GM21367 (cell line): Measurements from ENCODE around the gene CNKSR3.

Source experiments
- ATAC-seq: cut with Tn5 transposase; IDR thresholded peaks from one replicate; pipeline ENCODE4 v1.9.1; 2021; ENCODE audit not compliant: unreplicated experiment

The CNKSR3 gene

DNA sequence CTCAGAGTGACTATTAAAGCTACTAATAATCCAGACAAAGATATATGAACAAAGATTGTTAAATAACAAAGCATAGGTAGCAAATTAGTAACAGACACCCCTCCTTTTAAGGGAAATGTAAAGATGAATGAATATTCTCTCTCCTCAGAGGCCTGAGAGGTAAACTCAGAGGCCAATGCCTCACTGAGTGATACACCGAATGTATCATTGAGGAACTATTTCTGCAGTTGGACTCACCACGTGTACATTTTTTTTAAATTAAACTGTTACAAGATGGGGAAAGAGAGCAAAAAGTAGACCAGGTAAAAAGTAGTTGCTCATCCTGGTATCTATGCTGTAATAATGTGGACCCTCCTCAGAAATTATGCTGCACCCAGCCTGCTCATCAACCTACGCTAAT is 81.6 kb downstream of the CNKSR3 start:
- no peak for ATAC-seq

DNA sequence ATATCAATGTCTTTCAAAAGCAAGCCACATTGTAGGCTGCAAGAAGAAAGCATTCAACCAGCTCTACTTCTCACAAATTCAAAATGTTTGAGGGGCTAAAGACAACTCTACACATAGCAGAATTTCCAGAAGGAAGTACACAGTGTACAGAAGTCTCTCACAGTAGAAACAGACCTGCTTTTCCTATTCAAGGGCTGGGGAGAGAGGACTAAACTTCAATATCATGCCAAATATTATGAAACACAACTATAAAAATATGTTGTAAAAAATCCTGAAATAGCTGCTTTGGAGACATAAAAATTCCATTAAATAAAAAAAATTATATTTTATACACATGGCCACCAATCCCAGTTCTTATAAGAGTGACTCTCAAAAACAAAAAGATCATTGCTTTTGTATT is 83.0 kb downstream of the CNKSR3 start:
- ATAC-seq, result no peak

DNA sequence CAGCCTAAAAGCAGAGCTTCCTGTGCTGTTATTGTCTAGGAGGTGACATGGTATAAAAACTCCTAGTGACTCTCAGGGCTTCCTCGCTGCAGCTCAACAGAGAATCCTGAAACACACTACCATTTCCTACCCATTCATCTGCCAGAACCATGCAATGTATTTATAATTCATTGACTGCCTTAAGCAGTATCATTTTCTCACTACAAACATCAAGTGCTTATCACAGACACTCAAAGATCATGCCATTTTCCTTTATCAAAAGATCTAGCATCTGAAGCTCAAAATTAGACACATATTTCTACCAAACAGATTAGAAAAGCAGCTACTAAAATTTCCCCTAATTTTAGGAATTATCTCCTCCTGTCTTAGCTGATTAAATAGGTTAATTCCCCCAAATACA is 83.5 kb downstream of the CNKSR3 start:
- no peak for ATAC-seq

DNA sequence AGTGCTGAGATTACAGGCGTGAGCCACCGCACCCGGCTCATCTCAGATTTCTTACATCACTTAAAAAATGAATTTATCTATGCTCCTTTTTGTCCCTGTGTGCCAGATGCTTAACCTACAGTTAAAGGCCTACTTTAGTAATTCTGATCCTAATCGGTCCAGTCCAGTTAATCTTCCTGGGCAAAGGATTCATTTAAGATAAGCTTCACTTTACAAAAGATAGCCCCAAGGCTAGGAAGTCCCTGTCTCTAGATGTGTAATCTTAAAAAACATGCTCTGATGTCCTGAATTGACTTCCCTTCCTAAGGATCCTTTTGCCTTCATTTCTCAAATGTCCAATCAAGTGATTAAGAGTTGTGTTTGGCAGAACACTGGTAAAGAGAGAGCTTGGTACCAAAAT is 85.5 kb downstream of the CNKSR3 start:
- no peak for ATAC-seq

DNA sequence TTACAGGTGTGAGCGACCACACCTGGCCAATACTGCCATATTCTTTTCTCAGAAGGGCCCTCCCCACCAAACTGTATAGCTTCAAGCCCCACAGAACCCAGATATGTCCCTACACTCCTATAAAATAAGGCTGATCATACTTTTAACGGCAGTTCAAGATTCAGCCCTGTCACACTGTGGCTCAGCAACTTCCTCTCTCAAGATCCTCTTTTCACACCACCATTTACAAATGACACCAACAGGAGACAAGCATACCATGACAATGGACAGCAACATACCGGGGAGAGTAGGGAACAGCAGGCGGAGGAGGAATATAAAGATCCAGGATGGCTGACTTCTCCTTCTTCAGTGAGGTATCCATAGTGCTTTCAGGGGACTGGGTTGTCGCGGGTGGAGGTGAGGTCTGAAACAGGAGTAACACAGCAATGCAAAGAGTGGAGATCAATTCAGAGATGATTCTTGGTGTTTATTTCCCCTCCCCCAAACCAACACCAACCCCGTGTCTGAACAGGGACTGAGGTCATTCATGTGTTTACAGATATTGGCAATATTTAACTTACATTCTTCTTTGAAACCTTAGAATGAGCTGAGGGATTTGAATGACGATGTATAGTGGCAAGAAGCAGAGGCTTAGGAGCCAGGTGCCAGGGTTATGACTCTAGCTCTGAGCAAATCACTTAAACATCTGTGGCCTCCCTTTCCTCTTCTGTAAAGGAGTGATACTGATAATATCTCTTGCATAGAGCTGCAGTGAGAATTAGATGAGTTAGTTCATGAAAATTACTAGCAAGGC is 96.3 kb downstream of the CNKSR3 start:
- no peak for ATAC-seq

DNA sequence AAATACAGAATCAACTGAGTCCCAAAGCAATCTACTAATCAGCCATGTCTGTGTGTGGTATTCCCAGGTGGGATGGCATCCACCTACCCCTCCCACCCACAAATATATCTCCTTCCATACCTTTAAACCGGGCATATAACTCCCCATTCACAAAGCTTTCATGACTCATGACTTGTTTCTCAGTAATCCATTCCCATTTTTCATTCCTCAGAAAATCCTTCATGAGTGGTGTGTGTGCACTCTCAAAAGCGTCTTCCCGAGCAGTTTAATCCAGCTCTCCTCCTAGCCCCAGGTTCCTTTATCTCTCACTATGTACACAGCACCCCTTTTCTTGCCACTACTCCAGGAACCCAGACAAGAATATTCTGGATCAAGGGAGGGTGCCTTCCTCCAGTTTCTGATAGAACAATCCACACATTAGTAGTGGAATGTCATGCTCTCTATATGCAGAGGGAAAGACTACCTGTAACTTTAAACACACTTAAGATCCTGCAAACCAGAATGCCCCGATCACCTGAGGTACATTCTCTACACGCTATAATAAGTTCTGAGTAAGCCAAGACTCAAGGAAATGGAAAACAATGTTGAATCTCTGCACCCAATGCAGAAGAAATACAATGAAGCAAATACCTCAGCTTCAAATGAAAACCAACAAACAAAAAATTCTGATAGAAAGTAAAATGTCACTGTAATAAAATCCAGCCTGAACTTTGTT is 98.2 kb downstream of the CNKSR3 start:
- no peak for ATAC-seq

DNA sequence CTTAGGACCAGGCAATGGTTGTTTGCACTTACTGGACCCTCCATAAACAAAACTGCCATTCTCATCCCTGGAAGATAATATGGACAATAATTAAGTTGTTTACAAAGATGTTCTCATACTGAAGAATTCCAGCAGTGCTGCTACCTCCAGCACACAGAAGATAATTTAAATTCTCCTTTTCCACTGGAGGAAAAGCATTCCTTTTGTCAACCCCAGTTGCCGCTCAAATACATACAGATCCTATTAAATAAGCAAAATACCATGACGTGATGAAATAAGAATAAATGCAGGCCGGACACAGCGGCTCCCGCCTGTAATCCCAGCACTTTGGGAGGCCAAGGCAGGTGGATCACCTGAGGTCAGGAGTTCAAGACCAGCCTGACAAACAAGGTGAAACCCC is 99.4 kb downstream of the CNKSR3 start:
- ATAC-seq, result no peak

DNA sequence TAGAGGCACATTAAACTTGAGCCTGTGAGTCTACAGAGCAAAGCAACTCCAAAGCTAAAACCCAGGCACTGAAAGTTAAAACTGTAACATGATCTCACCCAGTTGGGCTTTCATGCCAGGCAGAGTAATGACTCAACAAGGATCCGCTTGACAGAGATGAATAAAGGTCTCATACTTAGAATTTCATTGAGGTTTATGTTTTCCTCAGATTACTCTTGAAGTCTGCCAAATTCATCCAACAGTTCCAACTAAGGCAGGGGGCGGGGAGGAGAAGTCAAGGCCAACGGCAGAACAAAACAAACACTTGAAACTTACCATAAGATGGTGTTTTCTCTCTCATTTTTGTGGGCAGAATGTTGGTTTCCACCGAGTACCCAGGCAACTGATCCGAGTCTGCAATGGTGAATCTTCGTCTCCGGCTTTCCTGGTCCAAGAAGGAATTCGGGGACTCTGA is 99.8 kb downstream of the CNKSR3 start:
- ATAC-seq, result no peak

DNA sequence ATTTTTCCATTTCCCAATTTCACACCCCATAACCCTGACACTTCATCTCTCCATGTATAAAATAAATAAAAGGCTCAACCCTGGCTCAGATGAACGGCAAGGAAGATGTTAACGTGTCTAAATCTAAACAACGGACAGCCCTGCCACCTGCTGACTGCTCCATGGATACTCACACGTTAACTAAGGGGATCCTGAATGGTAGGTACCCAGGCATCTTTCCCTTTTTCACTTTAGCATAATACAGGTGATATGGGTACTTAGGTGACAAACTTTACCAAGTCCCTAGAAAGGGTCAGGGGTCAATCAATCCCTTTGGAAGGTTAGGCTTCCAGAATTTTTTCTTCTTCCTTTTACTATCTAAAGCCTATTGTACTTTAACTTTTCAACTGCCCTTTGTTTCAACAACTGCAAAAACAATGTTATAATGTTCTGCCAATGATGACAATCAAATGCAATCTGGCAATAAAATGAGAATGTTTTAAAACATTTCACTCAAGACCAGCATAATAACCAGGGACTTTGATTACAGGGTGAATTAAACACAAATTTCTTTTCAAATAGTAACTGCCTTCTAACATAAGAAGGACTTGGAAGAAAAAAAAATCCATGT is 101.5 kb downstream of the CNKSR3 start:
- no peak for ATAC-seq

DNA sequence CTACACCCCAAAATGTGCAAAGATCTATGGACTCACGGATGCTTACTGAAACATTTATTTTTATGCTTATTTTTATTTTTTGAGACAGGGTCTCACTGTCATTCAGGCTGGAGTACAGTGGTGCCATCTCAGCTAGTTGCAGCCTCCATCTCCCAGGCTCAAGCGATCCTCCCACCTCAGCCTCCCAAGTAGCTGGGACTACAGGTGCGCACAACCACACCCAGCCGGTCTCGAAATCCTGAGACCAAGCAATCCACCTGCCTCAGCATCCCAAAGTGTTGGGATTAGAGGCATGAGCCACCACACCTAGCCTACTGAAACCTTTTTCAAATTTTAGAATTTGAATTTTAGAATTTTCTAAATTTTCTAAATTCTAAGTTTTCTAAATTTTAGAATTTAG is 103.0 kb downstream of the CNKSR3 start:
- ATAC-seq, result no peak

DNA sequence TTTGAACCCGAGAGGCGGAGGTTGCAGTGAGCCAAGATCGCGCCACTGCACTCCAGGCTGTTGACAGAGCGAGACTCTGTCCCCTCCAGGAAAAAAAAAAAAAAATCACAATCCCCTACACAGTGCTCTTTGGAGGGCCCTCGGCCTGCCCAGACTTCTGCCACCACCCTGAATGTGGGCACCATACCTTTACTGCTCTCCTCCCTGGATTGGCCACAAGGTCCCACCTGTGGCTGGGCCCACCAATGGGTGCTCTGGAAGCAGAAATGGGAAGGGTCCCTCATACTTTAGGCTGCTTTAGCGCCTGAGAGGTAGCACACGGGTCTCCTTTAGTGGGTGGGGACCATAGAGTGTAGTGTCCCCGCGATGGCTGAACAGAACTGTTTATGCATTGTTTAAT is 103.6 kb downstream of the CNKSR3 start:
- no peak for ATAC-seq

DNA sequence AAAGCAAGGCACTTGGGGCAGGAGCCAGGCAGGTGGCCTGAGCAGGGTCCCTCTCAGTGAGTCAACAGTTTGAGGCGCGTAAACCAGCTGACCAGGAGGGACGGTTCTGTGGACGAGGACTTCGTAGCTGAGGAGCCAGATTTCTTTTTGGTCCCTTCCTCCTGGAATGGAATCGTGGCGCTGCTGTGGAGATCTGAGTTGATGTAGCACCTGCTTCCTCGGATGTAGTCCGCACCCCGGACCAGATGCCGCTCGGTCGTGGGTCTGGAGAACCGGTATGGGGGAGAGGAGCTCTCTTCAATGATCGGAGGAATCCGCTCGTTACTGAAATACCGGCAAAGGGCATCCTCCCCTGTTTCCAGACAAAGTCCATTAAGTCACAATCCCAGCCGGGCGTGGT is 104.2 kb downstream of the CNKSR3 start:
- ATAC-seq, result no peak

DNA sequence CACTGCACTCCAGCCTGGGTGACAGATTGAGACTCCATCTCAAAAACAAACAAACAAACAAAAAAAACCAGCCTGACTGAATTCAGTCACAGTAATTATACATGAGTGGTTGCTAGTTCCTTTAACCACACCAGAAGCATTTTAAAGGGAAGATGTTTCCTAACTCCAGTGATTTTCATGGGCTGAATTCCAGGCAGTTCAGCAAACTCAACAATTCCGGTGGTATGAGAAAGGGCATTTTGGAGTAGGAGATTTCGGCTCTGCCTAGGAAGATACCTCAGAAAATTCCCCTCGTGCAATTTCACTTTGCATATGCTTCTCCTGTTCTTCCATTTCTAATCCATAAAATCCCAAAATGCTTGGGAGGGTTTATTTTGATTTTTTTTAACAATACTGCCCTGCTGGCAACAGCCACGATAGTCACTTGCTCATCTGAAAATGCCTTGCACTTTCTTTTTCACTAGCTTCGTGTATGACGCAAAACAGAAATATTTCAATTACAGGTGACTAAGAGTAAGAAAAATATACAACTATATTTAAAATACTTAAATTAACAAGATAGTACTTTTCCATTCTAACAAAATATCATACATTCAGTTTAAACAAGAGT is 105.6 kb downstream of the CNKSR3 start:
- ATAC-seq, result peak; percentile 45

DNA sequence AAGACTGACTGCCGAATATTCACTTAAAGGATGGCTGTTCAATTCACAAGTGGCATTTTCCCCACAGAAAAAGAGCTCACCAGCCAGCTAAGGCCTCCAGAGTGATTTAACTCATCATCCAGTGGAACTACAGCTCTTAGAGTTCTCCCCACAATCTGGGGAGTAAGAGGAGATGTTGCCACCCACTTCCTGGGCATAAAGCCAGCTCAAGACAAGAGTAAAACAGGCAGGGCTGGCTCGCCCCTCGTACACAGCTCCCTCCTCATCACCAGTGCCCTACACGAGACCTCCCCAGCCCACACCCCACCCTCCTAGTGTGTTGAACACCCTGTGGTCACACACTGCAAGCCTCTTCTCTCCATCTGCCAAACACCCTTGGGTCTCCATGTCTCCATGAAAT is 106.7 kb downstream of the CNKSR3 start:
- no peak for ATAC-seq

DNA sequence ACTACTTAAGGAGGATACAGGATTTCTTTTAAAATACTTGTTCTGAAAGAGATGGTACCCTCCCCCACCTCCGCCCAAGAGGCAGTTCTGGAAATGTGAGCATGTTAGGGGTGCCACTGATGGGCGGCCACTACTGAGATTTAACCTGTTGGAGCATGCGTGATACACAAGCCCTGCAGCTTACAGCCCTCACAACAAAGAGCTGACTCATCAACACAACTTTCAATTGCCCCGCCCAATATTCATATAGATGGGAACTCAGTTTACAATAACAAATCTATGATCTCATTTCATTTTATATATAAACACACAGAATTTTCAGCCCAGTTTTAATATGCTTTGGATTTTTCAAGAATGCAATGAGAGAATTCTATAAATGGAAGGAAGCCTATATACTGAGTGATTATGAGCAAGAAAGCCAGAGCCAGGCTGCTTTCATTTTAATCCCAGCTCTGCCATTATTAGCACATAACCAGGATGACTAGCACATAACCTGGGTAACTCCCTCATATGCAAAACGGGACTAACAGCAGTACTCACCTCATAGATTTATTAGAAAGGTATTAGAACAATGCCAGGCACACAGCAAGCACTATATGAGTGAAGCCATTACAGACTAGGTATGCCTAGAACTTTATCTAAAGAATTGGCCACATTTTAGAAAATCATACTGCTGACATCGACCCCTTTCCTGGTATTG is 108.3 kb downstream of the CNKSR3 start:
- no peak for ATAC-seq

DNA sequence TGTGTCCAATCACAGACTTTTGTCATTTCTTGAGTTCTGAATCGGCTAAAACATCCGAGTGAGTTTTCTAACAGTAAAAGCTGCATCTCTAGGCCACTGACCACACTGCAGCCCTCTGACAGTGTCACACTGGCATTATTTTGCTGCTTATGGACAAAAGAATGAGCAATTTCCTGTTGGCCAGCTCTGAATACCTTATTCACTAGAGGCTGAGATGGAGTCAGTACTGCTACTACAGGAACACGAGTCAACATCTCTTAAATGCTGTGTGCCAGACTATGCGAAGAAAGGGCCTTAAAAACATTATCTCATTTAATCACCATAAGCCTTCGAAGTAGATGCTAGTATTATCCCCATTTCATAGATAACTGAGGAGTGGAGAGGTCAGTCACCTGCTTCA is 111.4 kb downstream of the CNKSR3 start:
- no peak for ATAC-seq

DNA sequence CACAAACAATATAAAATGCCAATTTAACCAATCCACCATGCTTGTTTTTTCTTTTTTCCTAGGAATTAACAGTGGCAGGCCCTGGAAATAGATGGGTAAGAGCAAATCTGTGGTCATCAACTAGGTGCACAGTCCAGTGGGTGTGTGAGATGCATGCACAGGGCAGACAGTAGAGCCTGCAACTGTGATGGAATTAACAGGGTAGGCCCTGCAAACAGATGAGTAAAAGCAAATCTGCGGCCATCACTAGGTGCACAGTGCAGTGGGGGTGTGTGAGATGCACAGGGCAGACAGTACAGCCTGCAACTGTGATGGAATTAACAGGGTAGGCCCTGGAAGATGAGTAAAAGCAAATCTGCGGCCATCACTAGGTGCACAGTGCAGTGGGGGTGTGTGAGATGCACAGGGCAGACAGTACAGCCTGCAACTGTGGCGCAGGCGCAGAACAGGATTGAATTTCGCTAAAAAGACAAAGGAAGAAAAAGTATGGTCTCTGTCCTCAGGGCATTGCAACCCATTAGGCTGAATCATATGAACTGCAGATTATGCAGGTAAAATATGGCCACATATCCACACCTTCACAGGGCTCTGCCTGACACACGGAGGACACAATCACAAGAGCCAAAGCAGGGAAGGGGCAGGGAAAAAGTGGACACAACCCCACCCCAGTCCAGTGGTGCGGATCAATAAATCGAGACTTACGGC is 112.8 kb downstream of the CNKSR3 start:
- ATAC-seq, result no peak

DNA sequence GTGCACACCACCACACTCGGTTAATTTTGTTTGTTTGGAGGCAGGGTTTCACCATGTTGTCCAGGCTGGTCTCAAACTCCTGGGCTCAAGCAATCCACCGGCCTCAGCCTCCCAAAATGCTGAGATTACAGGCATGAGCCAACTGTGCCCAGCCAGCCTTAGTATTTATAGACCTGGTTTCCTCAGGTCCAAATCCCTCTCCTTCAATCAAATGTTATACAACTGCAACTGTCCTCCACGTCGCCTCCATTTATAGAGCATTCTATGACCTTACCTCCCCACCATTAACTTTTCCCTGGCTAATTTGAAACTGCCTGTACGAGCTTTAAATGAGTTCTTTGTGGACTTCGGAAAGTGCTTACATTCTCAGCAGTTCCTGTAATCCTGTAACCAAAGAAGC is 114.6 kb downstream of the CNKSR3 start:
- ATAC-seq, result no peak

DNA sequence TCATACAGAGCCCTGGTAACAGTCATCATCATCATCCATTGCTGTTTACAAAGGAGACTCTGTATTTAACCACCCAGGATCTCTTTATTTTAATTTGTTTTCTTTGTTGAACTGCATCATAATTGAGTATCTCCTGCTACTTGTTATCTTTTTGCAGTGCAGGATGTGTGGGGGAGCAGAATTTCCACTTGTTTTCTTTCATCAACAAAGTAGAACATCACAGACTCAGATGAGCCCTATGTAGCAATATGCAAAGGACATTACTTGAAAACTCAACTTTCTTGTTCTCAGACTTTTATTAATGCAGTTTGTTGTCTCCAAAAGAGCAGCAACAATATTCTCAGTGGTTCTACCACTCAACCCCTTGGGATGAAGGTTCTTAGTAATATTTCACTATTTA is 115.2 kb downstream of the CNKSR3 start:
- ATAC-seq, result no peak

DNA sequence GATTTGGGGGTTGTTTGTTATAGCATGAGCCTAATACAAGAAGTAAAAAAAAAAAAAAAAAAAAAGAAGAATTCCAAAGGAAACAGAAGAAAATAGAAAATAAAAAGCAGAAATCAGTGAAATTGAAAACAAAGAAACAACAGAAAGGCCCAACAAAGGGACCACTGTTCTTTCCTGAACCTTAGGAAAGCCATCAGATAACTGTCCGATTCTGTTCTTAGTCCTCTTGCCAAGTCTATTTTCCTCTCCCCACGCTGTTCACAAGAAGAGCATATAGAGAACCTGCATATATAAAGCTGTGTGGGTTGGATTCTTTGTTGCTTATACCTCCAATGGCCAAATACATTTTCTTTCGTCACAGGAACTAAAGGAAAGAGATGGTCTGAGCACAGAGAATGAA is 115.9 kb downstream of the CNKSR3 start:
- no peak for ATAC-seq

DNA sequence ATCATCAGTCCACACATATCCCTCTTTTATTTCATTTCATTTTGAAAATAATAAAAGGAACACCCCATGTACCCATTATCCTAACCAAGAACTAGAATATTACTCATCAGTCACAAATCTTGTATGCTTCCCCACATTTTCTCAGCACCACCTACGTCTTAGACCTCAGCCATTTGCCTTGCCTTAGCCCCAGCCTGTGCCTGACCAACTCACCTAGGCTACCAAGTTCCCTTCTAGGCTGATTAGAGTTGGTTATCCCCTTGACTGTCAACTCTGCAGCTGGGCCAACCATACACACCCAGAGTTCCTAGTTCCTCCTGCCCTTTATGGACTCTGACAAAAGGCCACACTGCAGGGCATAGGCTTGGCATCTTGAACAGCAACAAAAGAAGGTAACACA is 120.5 kb downstream of the CNKSR3 start:
- no peak for ATAC-seq
